DND-41 (cell line): ENCODE results near the gene RBM42.

Experiments
- ATAC-seq: fragments of 200-7000 bp; cut with Tn5 transposase; 3 replicates; pipeline ENCODE4 v1.9.1; 2021; ENCODE audit warnings: low read depth; ENCODE audit not compliant: insufficient read depth
- DNase-seq: peaks from one replicate; pipeline ENCODE4 v3.0.0-alpha.2; 2020
- H2AFZ ChIP-seq: 2 replicates; pipeline ENCODE4 v1.6.0; 2012; ENCODE audit warnings: low read depth, low read length
- H3K27ac ChIP-seq: 2 replicates; pipeline ENCODE4 v1.5.1; 2012; ENCODE audit warnings: low read length, inconsistent platforms
- H3K27me3 ChIP-seq: fragments of 200-600 bp; sonication (generic); 2 replicates; pipeline ENCODE4 v1.6.0; 2012; ENCODE audit warnings: low read length, mild to moderate bottlenecking, inconsistent platforms; ENCODE audit not compliant: insufficient read depth, poor library complexity
- H3K36me3 ChIP-seq: 2 replicates; pipeline ENCODE4 v1.5.1; 2012; ENCODE audit warnings: low read length, inconsistent platforms; ENCODE audit not compliant: insufficient read depth
- H3K4me1 ChIP-seq: 2 replicates; pipeline ENCODE4 v1.5.1; 2012; ENCODE audit warnings: mild to moderate bottlenecking, low read length; ENCODE audit not compliant: insufficient read depth
- H3K4me2 ChIP-seq: 2 replicates; pipeline ENCODE4 v1.6.0; 2012; ENCODE audit warnings: mild to moderate bottlenecking, moderate library complexity, low read length, inconsistent platforms; ENCODE audit not compliant: insufficient read depth
- H3K4me3 ChIP-seq, 2 experiments: fragments of 200-600 bp in 1 of 2; shearing (Covaris generic) in 1 of 2; 2 replicates each; pipeline ENCODE4 v1.5.1; 2012 to 2016; ENCODE audit warnings: inconsistent platforms in 2 of 2, low read length in 2 of 2, mild to moderate bottlenecking in 2 of 2, low read depth in 1 of 2, moderate library complexity in 1 of 2
- H3K79me2 ChIP-seq: 2 replicates; pipeline ENCODE4 v1.6.0; 2012; ENCODE audit warnings: low read length, inconsistent platforms; ENCODE audit not compliant: insufficient read depth
- H3K9ac ChIP-seq: 2 replicates; pipeline ENCODE4 v1.6.0; 2012; ENCODE audit warnings: low read depth, mild to moderate bottlenecking, inconsistent platforms, low read length, moderate library complexity
- H3K9me3 ChIP-seq: 2 replicates; pipeline ENCODE4 v1.5.1; 2012; ENCODE audit warnings: low read length, moderate library complexity, mild to moderate bottlenecking, inconsistent platforms; ENCODE audit not compliant: insufficient read depth, severe bottlenecking
- H4K20me1 ChIP-seq: 2 replicates; pipeline ENCODE4 v1.6.0; 2012; ENCODE audit warnings: low read length; ENCODE audit not compliant: insufficient read depth
- CTCF ChIP-seq: IDR thresholded peaks from 2 replicates; pipeline ENCODE4 v1.5.1; 2012; ENCODE audit warnings: borderline replicate concordance, low read length, moderate library complexity, mild to moderate bottlenecking; ENCODE audit not compliant: poor library complexity, severe bottlenecking; ENCODE audit errors: extremely low read depth
- EZH2 ChIP-seq: IDR thresholded peaks from 3 replicates; pipeline ENCODE4 v1.6.1; 2012; ENCODE audit warnings: borderline replicate concordance, low read depth, mild to moderate bottlenecking, moderate library complexity, low read length, inconsistent platforms; ENCODE audit not compliant: severe bottlenecking

Gene RBM42

GRCh38 chr19:35655600-35655999 is 26.8 kb downstream of the RBM42 start:
- DNase-seq (no peak), ATAC-seq (no peak)
- no peaks in the 10 kb centered on the region for H3K27me3 ChIP-seq
- no peak overlapping the region for H3K9ac ChIP-seq
- H3K9me3 ChIP-seq = no peaks in the 10 kb centered on the region
- H3K4me3 ChIP-seq = no peak overlapping the region
- H3K27ac ChIP-seq = no peak overlapping the region
- H3K4me2 ChIP-seq = no peak overlapping the region
- no peak for TF ChIP-seq CTCF
- no peak for TF ChIP-seq EZH2
- H3K79me2 ChIP-seq = peaks cover 15% of the 10 kb centered on the region
- H2AFZ ChIP-seq = no peak overlapping the region
- peaks cover 7% of the 10 kb centered on the region; the same call in 1 of the 2 replicates for H3K4me1 ChIP-seq
- H4K20me1 ChIP-seq = peaks cover 4% of the 10 kb centered on the region; the same call in 1 of the 2 replicates
- peaks cover 70% of the 10 kb centered on the region for H3K36me3 ChIP-seq

DNA sequence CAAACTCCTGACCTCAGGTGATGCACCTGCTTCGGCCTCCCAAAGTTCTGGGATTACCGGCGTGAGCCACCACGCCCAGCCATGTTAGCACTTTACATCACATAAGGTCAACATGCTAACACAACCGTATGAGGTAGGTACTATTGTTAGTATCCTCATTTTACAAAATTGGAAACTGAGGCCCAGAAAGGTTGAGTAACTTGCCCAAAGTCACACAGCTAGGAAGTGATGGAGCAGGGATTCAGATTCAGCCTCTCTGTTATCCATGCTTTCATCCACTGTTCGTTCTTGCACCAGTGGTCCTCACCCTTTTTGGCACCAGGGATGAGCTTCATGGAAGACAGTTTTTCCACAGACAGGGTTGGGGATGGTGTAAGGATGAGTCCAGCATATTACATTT is 27.9 kb downstream of the RBM42 start:
- Histone ChIP-seq H3K36me3 (peaks cover 64% of the 10 kb centered on the region), H3K9ac (no peak overlapping the region), H4K20me1 (peaks cover 4% of the 10 kb centered on the region; the same call in 1 of the 2 replicates), H3K79me2 (peaks cover 6% of the 10 kb centered on the region; the same call in 1 of the 2 replicates), H3K27me3 (no peaks in the 10 kb centered on the region), H3K27ac (no peak overlapping the region), H2AFZ (no peak overlapping the region), H3K4me2 (no peak overlapping the region), H3K4me3 (no peak overlapping the region), H3K4me1 (no peaks in the 10 kb centered on the region), H3K9me3 (no peaks in the 10 kb centered on the region)
- TF ChIP-seq CTCF (no peak), EZH2 (no peak)
- DNase-seq (no peak), ATAC-seq (no peak)

DNA sequence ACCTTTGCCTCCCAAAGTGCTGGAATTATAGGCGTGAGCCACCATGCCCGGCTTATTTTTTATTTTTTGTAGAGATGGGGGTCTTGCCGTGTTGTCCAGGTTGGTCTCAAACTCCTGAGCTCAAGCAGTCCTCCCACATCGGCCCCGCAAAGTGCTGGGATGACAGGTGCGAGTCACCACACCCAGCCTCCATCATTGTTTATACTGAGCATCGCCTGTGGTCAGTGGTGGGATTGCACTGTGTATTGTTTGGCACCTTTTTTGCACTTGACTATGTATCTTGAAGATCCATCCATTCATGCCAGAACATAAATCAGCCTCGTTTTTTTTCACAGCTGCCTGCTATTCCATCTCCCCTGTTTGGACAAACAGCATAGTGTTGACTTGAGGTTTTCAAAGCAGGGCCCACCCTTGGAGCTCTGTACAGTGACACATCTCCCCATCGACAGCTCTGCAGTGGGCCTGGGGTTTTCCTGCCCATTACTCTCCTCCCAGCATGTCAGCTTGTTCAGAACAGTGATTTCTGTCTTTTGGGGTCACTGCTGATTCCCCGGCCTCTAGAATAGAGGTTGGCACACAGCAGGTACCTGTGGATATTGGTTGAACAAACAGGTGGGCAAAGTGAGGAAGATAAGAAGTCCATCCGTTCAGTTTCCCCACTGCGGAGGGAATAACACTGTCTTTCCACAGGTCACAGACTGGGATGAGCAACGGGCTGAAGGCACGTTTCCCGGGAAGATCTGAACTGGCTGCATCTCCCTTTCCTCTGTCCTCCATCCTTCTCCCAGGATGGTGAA is 29.3 kb downstream of the RBM42 start:
- no peaks in the 10 kb centered on the region for H3K27me3 ChIP-seq
- H4K20me1 ChIP-seq = peaks cover 4% of the 10 kb centered on the region; the same call in 1 of the 2 replicates
- no peak for TF ChIP-seq CTCF
- TF ChIP-seq EZH2 = no peak
- no peak overlapping the region for H3K4me2 ChIP-seq
- no peak overlapping the region for H3K9ac ChIP-seq
- H3K79me2 ChIP-seq = peaks cover 4% of the 10 kb centered on the region; the same call in 1 of the 2 replicates
- H3K4me3 ChIP-seq = no peak overlapping the region
- H3K36me3 ChIP-seq = peaks cover 60% of the 10 kb centered on the region
- DNase-seq = no peak
- H2AFZ ChIP-seq = no peak overlapping the region
- H3K4me1 ChIP-seq = no peaks in the 10 kb centered on the region
- ATAC-seq = peak; percentile 60; the same call in 1 of the 3 replicates
- no peak overlapping the region for H3K27ac ChIP-seq
- H3K9me3 ChIP-seq = no peaks in the 10 kb centered on the region
